HEK293T (cell line): ENCODE measurements around the gene CUTC.

Experiments used
- CTCF ChIA-PET: fragments of 350-600 bp; formaldehyde crosslinking; extraction: SDS; loops from one replicate; lab custom pipeline; 2021; ENCODE audit warnings: antibody characterized with exemption, inconsistent platforms; lab: Yijun Ruan, JAX
- POLR2A ChIA-PET: fragments of 350-600 bp; formaldehyde crosslinking; extraction: SDS; loops from one replicate; lab custom pipeline; 2020; ENCODE audit warnings: antibody characterized with exemption, inconsistent platforms; lab: Yijun Ruan, JAX
- DNase-seq: peaks from one replicate; pipeline ENCODE4 v3.0.0; 2012; ENCODE audit warnings: mixed read lengths; ENCODE audit errors: extremely low spot score
- ARNT ChIP-seq: fragments of 450-650 bp; IDR thresholded peaks from 2 replicates; pipeline ENCODE4 v1.6.1; 2017; ENCODE audit warnings: mild to moderate bottlenecking
- BHLHE40 ChIP-seq: fragments of 450-650 bp; IDR thresholded peaks from 2 replicates; pipeline ENCODE4 v1.6.1; 2016; ENCODE audit warnings: mild to moderate bottlenecking, moderate library complexity, borderline replicate concordance
- CTBP1 ChIP-seq: fragments of 450-650 bp; IDR thresholded peaks from 2 replicates; pipeline ENCODE4 v1.6.1; 2016; ENCODE audit warnings: borderline replicate concordance
- ELF4 ChIP-seq: fragments of 450-650 bp; IDR thresholded peaks from 2 replicates; pipeline ENCODE4 v1.6.1; 2017; ENCODE audit warnings: antibody characterized with exemption
- FOXA1 ChIP-seq: fragments of 450-650 bp; IDR thresholded peaks from 2 replicates; pipeline ENCODE4 v1.6.1; 2016; ENCODE audit warnings: mild to moderate bottlenecking
- FOXK2 ChIP-seq: fragments of 450-650 bp; IDR thresholded peaks from 2 replicates; pipeline ENCODE4 v1.6.1; 2016; ENCODE audit warnings: mild to moderate bottlenecking
- FOXM1 ChIP-seq: fragments of 450-650 bp; IDR thresholded peaks from 2 replicates; pipeline ENCODE4 v1.6.1; 2017; ENCODE audit warnings: mild to moderate bottlenecking, borderline replicate concordance
- HDGF ChIP-seq: fragments of 450-650 bp; IDR thresholded peaks from 2 replicates; pipeline ENCODE4 v1.6.1; 2017; ENCODE audit warnings: antibody characterized with exemption, borderline replicate concordance
- L3MBTL2 ChIP-seq: fragments of 450-650 bp; conservative IDR thresholded peaks from 2 replicates; pipeline ENCODE4 v1.6.1; 2016; ENCODE audit warnings: mild to moderate bottlenecking
- LEF1 ChIP-seq: fragments of 450-650 bp; IDR thresholded peaks from 2 replicates; pipeline ENCODE4 v1.6.1; 2017; ENCODE audit warnings: mild to moderate bottlenecking, borderline replicate concordance
- NFRKB ChIP-seq: fragments of 450-650 bp; IDR thresholded peaks from 2 replicates; pipeline ENCODE4 v1.6.1; 2016; ENCODE audit warnings: mild to moderate bottlenecking, moderate library complexity
- SP1 ChIP-seq: fragments of 450-650 bp; IDR thresholded peaks from 2 replicates; pipeline ENCODE4 v1.6.1; 2017
- SUZ12 ChIP-seq: fragments of 450-650 bp; IDR thresholded peaks from 2 replicates; pipeline ENCODE4 v1.6.1; 2016; ENCODE audit warnings: mild to moderate bottlenecking
- TARDBP ChIP-seq: fragments of 450-650 bp; IDR thresholded peaks from 2 replicates; pipeline ENCODE4 v1.6.1; 2016
- ZNF384 ChIP-seq: fragments of 450-650 bp; IDR thresholded peaks from 2 replicates; pipeline ENCODE4 v1.6.1; 2016
- TF ChIP-seq, protein P1 (sequence below): fragments of 450-650 bp; IDR thresholded peaks from 2 replicates; pipeline ENCODE4 v1.6.1; 2016

Gene CUTC

GRCh38 chr10:99787311-99787710 lies 55.3 kb downstream of the CUTC start:
- ChIA-PET POLR2A (no interaction called here), CTCF (no interaction called here)
- TF ChIP-seq ZNF384 (no peak), CTBP1 (no peak), SUZ12 (no peak), LEF1 (no peak), FOXA1 (no peak), L3MBTL2 (no peak), BHLHE40 (no peak), NFRKB (no peak), ELF4 (no peak), TARDBP (no peak), HDGF (no peak), ARNT (no peak), SP1 (no peak), FOXK2 (no peak)
- DNase-seq: no peak

DNA sequence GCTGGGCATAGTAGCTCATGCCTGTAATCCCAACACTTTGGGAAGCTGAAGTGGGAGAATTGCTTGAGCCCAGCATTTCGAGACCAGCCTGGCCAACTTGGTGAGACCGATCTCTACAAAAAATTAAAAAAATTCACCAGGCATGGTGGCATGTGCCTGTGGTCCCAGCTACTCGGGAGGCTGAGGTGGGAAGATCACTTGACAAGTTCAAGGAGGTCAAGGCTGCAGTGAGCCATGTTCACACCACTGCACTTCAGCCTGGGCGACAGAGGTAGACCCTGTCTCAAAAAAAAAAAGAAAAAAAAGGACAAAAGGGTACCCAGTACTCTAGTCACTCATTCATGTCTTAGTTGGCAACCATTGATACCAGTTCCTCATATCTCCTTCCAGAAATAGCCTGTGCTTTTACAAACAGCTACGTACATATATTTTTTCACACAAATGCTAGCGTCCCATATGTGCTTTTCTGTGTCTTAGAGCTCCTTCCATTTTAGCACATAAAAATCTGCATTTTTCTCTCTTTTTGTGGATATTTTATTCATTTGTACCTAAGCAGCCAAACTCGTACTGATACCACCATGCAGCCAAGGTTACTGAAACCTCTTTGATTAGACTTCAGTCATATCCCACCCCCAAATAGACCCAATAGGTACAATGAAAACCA lies 55.9 kb downstream of the CUTC start:
- no peak for DNase-seq
- CTCF ChIA-PET: interaction anchor here (1.1 kb wide), 1 partner anchor 41 kb away, joined by 4 read pairs; no protein-coding TSS in a partner anchor
- TF ChIP-seq TARDBP (no peak), HDGF (no peak), SUZ12 (no peak), CTBP1 (no peak), LEF1 (no peak), SP1 (no peak), NFRKB (no peak), ARNT (no peak), L3MBTL2 (no peak), FOXM1 (no peak), ELF4 (no peak), FOXA1 (no peak), FOXK2 (no peak), BHLHE40 (no peak)
- TF ChIP-seq, protein P1, sequence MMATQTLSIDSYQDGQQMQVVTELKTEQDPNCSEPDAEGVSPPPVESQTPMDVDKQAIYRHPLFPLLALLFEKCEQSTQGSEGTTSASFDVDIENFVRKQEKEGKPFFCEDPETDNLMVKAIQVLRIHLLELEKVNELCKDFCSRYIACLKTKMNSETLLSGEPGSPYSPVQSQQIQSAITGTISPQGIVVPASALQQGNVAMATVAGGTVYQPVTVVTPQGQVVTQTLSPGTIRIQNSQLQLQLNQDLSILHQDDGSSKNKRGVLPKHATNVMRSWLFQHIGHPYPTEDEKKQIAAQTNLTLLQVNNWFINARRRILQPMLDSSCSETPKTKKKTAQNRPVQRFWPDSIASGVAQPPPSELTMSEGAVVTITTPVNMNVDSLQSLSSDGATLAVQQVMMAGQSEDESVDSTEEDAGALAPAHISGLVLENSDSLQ: no peak
- POLR2A ChIA-PET: interaction anchor here (1.8 kb wide), 1 partner anchor 55 kb away, joined by 4 read pairs; the partner anchor contains the start of genes COX15 and CUTC

GRCh38 chr10:99788598-99789256 lies 56.7 kb downstream of the CUTC start:
- DNase-seq: no peak
- ChIA-PET CTCF (interaction anchor here (0.6 to 1.1 kb wide), 2 partner anchors 40 to 158 kb away, joined by 3 to 4 read pairs; no protein-coding TSS in a partner anchor), POLR2A (interaction anchor here (1.8 kb wide), 1 partner anchor 56 kb away, joined by 4 read pairs; the partner anchor contains the start of genes COX15 and CUTC)
- TF ChIP-seq CTBP1: no peak
- no peak for TF ChIP-seq NFRKB
- TF ChIP-seq ZNF384: no peak
- TF ChIP-seq L3MBTL2: no peak
- TF ChIP-seq FOXM1: no peak
- TF ChIP-seq FOXK2: no peak
- no peak for TF ChIP-seq SUZ12
- no peak for TF ChIP-seq SP1
- no peak for TF ChIP-seq FOXA1
- no peak for TF ChIP-seq ELF4
- TF ChIP-seq LEF1: no peak
- TF ChIP-seq TARDBP: no peak
- TF ChIP-seq ARNT: no peak
- no peak for TF ChIP-seq HDGF
- TF ChIP-seq, protein P1: no peak

DNA sequence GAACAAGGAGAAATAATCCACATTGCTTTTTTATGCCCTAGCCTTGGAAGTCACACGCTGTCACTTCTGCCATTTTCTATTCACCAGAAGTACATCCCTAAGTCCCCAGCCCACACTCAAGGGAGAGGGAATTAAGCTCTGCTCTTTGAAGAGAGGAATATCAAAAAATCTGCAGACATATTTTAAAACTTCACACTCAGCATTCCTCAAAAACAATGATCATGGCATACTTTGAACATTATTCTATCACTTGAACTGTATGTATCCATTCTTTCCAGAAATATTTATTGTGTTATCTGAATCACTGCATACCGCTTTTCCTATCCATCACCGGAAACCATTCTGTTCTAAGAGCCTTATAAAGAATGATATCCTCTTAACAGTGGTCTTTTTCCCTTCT lies 59.8 kb downstream of the CUTC start:
- CTCF ChIA-PET: interaction anchor here (0.6 to 1.1 kb wide), 2 partner anchors 14 to 54 kb away, joined by 3 read pairs; no protein-coding TSS in a partner anchor
- TF ChIP-seq BHLHE40 (no peak), HDGF (no peak), LEF1 (no peak), L3MBTL2 (no peak), FOXA1 (no peak), NFRKB (no peak), SUZ12 (no peak), ELF4 (no peak), ARNT (no peak), SP1 (no peak), CTBP1 (no peak), ZNF384 (no peak), TARDBP (no peak), FOXK2 (no peak), FOXM1 (no peak)
- TF ChIP-seq, protein P1: no peak
- DNase-seq: no peak
- POLR2A ChIA-PET: no interaction called here

GRCh38 chr10:99793819-99794218 lies 61.8 kb downstream of the CUTC start:
- CTCF ChIA-PET: interaction anchor here (0.5 kb wide), 1 partner anchor 10 kb away, joined by 3 read pairs; no protein-coding TSS in a partner anchor
- no peak for TF ChIP-seq ARNT
- no peak for TF ChIP-seq FOXA1
- no peak for TF ChIP-seq FOXK2
- no peak for TF ChIP-seq ELF4
- no peak for TF ChIP-seq BHLHE40
- TF ChIP-seq NFRKB: no peak
- TF ChIP-seq, protein P1: no peak
- no peak for TF ChIP-seq LEF1
- TF ChIP-seq ZNF384: no peak
- TF ChIP-seq SP1: no peak
- no peak for TF ChIP-seq CTBP1
- TF ChIP-seq SUZ12: no peak
- TF ChIP-seq TARDBP: no peak
- TF ChIP-seq HDGF: no peak
- TF ChIP-seq L3MBTL2: no peak
- no peak for TF ChIP-seq FOXM1
- POLR2A ChIA-PET: no interaction called here
- DNase-seq: no peak
